ENCODE results near the gene RAB27B. TPM values are rescaled to one million over a fixed set of nuclear protein-coding genes. Genes with fewer than 3 reads are reported as not detected.

The RAB27B gene
- total RNA-seq, 2 experiments from 2014 or later: 2.4 to 2.5 TPM

DNA sequence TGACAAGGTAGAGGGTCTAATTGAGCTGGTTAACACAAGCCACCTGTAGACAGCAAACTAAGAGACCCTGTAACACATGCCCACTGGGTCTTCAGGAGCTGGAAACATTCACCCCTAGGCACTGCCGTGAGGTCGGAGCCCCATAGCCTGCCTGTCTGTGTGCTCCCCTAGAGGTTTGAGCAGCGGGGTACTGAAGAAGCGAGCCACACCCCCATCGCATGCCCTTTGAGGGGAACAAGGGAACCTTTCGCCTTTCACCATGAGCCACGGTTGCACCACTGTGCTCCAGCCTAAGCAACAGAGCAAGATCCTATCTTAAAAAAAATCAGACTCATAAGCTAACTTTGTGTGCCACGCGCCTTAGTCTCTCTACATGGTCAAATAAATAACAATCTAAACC lies 36.2 kb upstream of the RAB27B start:
- no peak for TF ChIP-seq CTCF (IDR thresholded peaks at IDR 0.05)
- Histone ChIP-seq H3K4me1 (ENCODE audit: insufficient read depth, low read length) (no peaks in the 10 kb centered on the region), H3K4me3 (ENCODE audit: low read length) (no peak overlapping the region), H3K27ac (ENCODE audit: low read depth in 1 of 2, low read length in 2 of 2) (no peak overlapping the region), H3K27me3 (ENCODE audit: control insufficient read depth in 1 of 2, insufficient read depth in 2 of 2, low read length in 2 of 2) (no peaks in the 10 kb centered on the region), H3K9me3 (ENCODE audit: control insufficient read depth in 1 of 2, insufficient read depth in 1 of 2, low read length in 2 of 2) (peaks cover 0 to 4% of the 10 kb centered on the region in 2 experiments), H3K36me3 (ENCODE audit: insufficient read depth, low read length) (no peaks in the 10 kb centered on the region)
- ATAC-seq (ENCODE audit: poor library complexity) (no peak), DNase-seq (no peak)
- H3K27me3 Mint-ChIP-seq: no peaks in the 10 kb centered on the region
- ChIA-PET POLR2A (no interaction called here), CTCF (no interaction called here)
- no peaks in the 10 kb centered on the region for H3K9me3 Mint-ChIP-seq
- H3K4me1 Mint-ChIP-seq (ENCODE audit: low read depth): no peaks in the 10 kb centered on the region
- no peaks in the 10 kb centered on the region for H3K36me3 Mint-ChIP-seq (ENCODE audit: low read depth)
- no peak overlapping the region for H3K27ac Mint-ChIP-seq
- H3K4me3 Mint-ChIP-seq: no peak overlapping the region
- intact Hi-C loops (cut with DNase I, micrococcal nuclease): no loop called here

- H3K27ac ChIP-seq (ENCODE audit: low read depth in 1 of 2, low read length in 2 of 2): no peak overlapping the region
- Mint-ChIP-seq H3K27me3 (no peaks in the 10 kb centered on the region), H3K4me3 (no peak overlapping the region), H3K36me3 (ENCODE audit: low read depth) (no peaks in the 10 kb centered on the region), H3K9me3 (no peaks in the 10 kb centered on the region), H3K4me1 (ENCODE audit: low read depth) (no peaks in the 10 kb centered on the region), H3K27ac (no peak overlapping the region)
- H3K4me1 ChIP-seq (ENCODE audit: insufficient read depth, low read length): no peaks in the 10 kb centered on the region
- ChIA-PET CTCF (no interaction called here), POLR2A (interaction anchor here (1.2 kb wide), 1 partner anchor 33 kb away, joined by 3 read pairs; the partner anchor contains the start of gene RAB27B)
- peaks cover 0 to 4% of the 10 kb centered on the region in 2 experiments for H3K9me3 ChIP-seq (ENCODE audit: control insufficient read depth in 1 of 2, insufficient read depth in 1 of 2, low read length in 2 of 2)
- H3K4me3 ChIP-seq (ENCODE audit: low read length): no peak overlapping the region
- no peaks in the 10 kb centered on the region for H3K36me3 ChIP-seq (ENCODE audit: insufficient read depth, low read length)
- intact Hi-C loops (cut with DNase I, micrococcal nuclease): no loop called here
- no peak for DNase-seq
- no peak for TF ChIP-seq CTCF (IDR thresholded peaks at IDR 0.05)
- H3K27me3 ChIP-seq (ENCODE audit: control insufficient read depth in 1 of 2, insufficient read depth in 2 of 2, low read length in 2 of 2): no peaks in the 10 kb centered on the region
- ATAC-seq (ENCODE audit: poor library complexity): no peak
These were observed 33.5 kb upstream of the RAB27B start for GRCh38 chr18:54794823-54795222.

GRCh38 chr18:54798186-54798585 lies 30.1 kb upstream of the RAB27B start:
- no peaks in the 10 kb centered on the region for H3K9me3 ChIP-seq (ENCODE audit: control insufficient read depth in 1 of 2, insufficient read depth in 1 of 2, low read length in 2 of 2)
- Mint-ChIP-seq H3K27me3 (no peaks in the 10 kb centered on the region), H3K27ac (no peak overlapping the region)

More at GRCh38 chr18:54798186-54798585, 30.1 kb upstream of the RAB27B start:
- H3K27ac ChIP-seq (ENCODE audit: low read depth in 1 of 2, low read length in 2 of 2): no peak overlapping the region
- DNase-seq: no peak
- Mint-ChIP-seq H3K36me3 (ENCODE audit: low read depth) (no peaks in the 10 kb centered on the region), H3K9me3 (no peaks in the 10 kb centered on the region), H3K4me1 (ENCODE audit: low read depth) (peaks cover under 1% of the 10 kb centered on the region), H3K4me3 (no peak overlapping the region)
- no peak for ATAC-seq (ENCODE audit: poor library complexity)
- TF ChIP-seq CTCF (IDR thresholded peaks at IDR 0.05): no peak
- H3K27me3 ChIP-seq (ENCODE audit: control insufficient read depth in 1 of 2, insufficient read depth in 2 of 2, low read length in 2 of 2): no peaks in the 10 kb centered on the region
- intact Hi-C loops (cut with DNase I, micrococcal nuclease): no loop called here
- CTCF ChIA-PET: no interaction called here
- no peaks in the 10 kb centered on the region for H3K4me1 ChIP-seq (ENCODE audit: insufficient read depth, low read length)
- no peaks in the 10 kb centered on the region for H3K36me3 ChIP-seq (ENCODE audit: insufficient read depth, low read length)
- H3K4me3 ChIP-seq (ENCODE audit: low read length): no peak overlapping the region
- POLR2A ChIA-PET: no interaction called here

All from CD4-positive, alpha-beta T cell (primary cell).